Activated CD8-positive, alpha-beta memory T cell treated with anti-CD3 and anti-CD28 coated beads, Interleukin-2, amount 10 ng/mL, durations not matched to agents 7 days and 5 days (primary cell): ENCODE data around the gene ISCU. TPM values are rescaled to one million over a fixed set of nuclear protein-coding genes. Genes with fewer than 3 reads are reported as not detected.

Experiments used
- ATAC-seq: fragments of 150-1000 bp; cut with Tn5 transposase; one replicate; pipeline ENCODE4 v1.10.0; 2021; ENCODE audit warnings: moderate library complexity
- CTCF ChIA-PET: fragments of 350-600 bp; sonication (Branson Sonifier 250); formaldehyde crosslinking; loops from one replicate; lab custom pipeline; 2021; ENCODE audit warnings: antibody characterized with exemption; lab: Charles Lee
- DNase-seq: peaks from one replicate; pipeline ENCODE4 v3.0.0-alpha.2; 2020
- H3K27ac Mint-ChIP-seq: one replicate; pipeline ENCODE4 v1.8.0; 2021; ENCODE audit warnings: mild to moderate bottlenecking, mixed read lengths
- H3K27me3 Mint-ChIP-seq: one replicate; pipeline ENCODE4 v1.8.0; 2021; ENCODE audit warnings: mixed read lengths
- H3K36me3 Mint-ChIP-seq: one replicate; pipeline ENCODE4 v1.8.0; 2021; ENCODE audit warnings: mild to moderate bottlenecking, mixed read lengths
- H3K4me1 Mint-ChIP-seq: one replicate; pipeline ENCODE4 v1.8.0; 2021; ENCODE audit warnings: mixed read lengths
- H3K4me3 Mint-ChIP-seq: one replicate; pipeline ENCODE4 v1.8.0; 2021; ENCODE audit warnings: mild to moderate bottlenecking, moderate library complexity, mixed read lengths
- H3K9me3 Mint-ChIP-seq: one replicate; pipeline ENCODE4 v1.8.0; 2022; ENCODE audit warnings: low read depth, mixed read lengths
- total RNA-seq, 2 experiments: library from RNA; stranded (reverse); gene quantifications; one replicate each; pipeline ENCODE4 v1.2.3, GENCODE V29; 2021

The ISCU gene
- total RNA-seq, 2 experiments from 2014 or later = 64.2 to 86.9 TPM

DNA sequence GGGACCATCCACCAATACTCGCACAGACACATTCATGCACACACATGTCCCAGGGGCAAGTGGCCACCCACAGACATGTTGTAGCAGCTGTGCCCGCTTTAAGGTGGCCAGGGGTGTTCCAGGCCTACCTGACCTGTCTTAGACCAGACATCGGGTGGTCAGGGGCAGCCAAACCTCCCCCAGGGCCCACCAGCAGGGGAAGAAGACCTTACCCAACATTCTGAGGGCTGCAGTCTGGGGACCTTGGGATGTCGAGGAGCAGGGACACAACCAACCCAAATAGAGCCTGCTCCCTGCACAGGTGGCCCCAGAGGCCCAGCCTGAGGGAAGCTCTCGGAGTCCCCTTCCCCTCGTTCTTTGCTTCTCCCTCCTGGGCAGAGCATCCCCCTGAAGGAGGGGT lies 37.1 kb downstream of the ISCU start:
- H3K36me3 Mint-ChIP-seq = no peaks in the 10 kb centered on the region
- CTCF ChIA-PET = interaction anchor here (2.1 kb wide), 1 partner anchor 18 kb away, joined by 6 read pairs; no protein-coding TSS in a partner anchor
- no peaks in the 10 kb centered on the region for H3K9me3 Mint-ChIP-seq
- ATAC-seq = no peak
- no peak overlapping the region for H3K4me3 Mint-ChIP-seq
- no peaks in the 10 kb centered on the region for H3K27me3 Mint-ChIP-seq
- H3K27ac Mint-ChIP-seq = no peak overlapping the region
- H3K4me1 Mint-ChIP-seq = no peaks in the 10 kb centered on the region
- DNase-seq = no peak

DNA sequence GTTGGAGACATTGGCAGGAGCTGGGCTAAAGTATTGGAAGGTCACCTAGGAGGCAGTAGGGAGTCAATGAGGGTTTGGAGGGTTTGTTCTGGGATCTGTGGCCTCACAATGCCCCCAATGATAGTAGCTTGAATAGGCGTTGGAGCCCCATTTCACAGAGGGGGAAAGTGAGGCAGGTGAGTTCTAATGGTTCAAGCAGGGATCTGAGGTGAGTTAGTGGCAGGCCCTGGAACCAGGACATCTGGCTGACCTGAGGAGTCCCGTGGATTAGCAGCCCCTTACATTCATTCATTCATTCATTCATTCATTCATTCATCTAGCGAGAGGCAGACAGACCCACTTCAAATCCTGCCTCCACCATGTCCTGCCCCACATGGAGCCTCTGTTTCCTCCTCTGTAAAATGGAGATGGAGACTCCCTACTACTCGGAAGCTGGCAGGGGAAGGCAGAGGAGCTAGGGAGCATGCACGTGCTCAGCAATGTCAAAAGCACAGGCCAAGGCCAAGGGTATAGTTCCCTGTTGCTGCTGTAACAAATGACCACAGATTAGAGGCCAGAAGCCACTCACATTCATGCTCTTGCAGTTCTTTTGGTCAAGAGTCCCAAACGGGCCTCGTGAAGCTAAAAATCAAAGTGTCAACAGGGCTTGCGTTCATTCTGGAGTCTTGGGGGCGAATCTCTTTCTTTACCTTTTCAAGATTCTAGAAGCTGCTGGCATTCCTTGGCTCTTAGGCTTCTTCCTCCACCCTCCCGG lies 37.7 kb downstream of the ISCU start:
- ATAC-seq (no peak), DNase-seq (no peak)
- Mint-ChIP-seq H3K4me1 (no peaks in the 10 kb centered on the region), H3K4me3 (no peak overlapping the region), H3K36me3 (no peaks in the 10 kb centered on the region), H3K27me3 (peaks cover 4% of the 10 kb centered on the region), H3K27ac (no peak overlapping the region), H3K9me3 (no peaks in the 10 kb centered on the region)
- CTCF ChIA-PET = interaction anchor here (2.1 kb wide), 1 partner anchor 18 kb away, joined by 6 read pairs; no protein-coding TSS in a partner anchor

DNA sequence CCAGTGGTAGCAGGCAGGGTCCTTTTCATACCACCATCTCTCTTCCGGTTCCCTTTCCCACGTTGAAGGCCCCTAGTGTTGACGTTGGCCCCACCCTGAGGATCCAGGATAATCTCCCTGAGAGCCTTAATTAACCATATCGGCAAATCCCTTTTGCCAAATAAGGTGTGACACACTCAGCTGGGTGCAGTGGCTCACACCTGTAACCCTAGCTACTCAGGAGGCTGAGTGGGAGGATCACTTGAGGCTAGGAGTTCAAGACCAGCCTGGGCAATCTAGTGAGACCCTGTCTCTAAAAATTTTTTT lies 38.3 kb downstream of the ISCU start:
- H3K4me3 Mint-ChIP-seq = no peak overlapping the region
- no peaks in the 10 kb centered on the region for H3K9me3 Mint-ChIP-seq
- H3K27me3 Mint-ChIP-seq = peaks cover 4% of the 10 kb centered on the region
- CTCF ChIA-PET = interaction anchor here (2.1 kb wide), 1 partner anchor 17 kb away, joined by 6 read pairs; no protein-coding TSS in a partner anchor
- H3K27ac Mint-ChIP-seq = no peak overlapping the region
- ATAC-seq = no peak
- no peak for DNase-seq
- no peaks in the 10 kb centered on the region for H3K36me3 Mint-ChIP-seq
- H3K4me1 Mint-ChIP-seq = peaks cover 2% of the 10 kb centered on the region

DNA sequence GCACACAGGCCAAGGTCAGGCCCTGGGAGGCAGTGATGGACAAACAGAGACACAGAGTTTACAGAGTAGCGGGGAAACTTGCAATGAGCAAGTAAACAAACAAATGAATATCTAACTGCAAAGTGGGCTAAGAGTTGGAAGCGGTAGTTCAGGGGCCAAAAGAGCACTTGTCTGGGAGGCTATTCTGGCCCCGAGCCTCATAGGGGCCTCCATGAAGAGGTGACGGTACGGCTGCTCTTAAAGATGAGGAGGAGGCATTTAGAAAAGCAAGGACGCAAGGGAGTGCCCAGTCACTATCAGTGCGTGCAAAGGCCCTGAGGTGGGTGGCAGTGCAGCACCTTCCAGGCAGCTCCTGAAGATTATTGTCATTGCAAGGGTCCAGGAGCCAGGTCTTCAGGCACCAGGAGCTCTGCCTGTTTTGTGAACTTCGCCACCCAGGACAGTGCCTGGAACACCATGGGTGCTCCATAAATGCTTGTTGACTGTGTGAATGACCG lies 39.9 kb downstream of the ISCU start:
- CTCF ChIA-PET = interaction anchor here (0.7 kb wide), 1 partner anchor 256 kb away, joined by 3 read pairs; no protein-coding TSS in a partner anchor
- H3K27ac Mint-ChIP-seq = no peak overlapping the region
- peaks cover 2% of the 10 kb centered on the region for H3K4me1 Mint-ChIP-seq

DNA sequence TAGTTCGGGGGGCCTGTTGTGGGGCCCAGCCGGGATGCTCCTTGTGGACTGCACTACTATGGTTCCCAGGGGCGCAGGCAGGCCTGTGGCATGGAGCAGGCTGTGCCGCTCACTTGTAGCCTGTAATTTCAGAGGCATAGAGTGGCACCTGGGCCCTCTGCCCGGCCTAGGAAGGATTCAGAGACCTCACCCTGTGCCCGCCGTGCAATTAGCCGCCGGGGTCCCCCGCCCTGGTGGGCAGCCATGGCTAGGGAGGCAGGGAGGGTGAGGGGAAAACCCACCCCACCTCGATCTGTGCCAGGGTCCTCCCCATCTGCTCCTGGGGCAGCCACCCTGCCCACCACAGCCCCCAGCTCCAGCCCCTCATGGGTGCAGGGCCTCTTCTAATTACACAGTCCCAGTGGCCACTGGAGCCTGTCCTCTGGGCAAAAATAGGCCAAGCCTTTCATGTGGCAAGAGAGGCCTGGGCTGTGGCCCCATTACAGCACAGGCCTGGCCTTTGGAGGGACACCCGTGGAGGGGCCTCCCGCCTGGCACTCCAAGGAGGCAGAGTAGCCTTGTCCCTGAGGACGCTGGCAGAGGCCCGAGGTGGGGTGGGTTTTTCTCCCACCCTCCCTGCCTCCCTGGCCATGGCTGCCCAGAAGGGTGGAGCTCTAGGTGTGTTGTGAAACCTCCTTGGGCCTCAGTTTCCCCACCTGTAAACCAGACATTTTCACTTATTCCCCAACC lies 40.7 kb downstream of the ISCU start:
- peaks cover 2% of the 10 kb centered on the region for H3K4me1 Mint-ChIP-seq
- no peaks in the 10 kb centered on the region for H3K36me3 Mint-ChIP-seq
- H3K27me3 Mint-ChIP-seq = peaks cover 7% of the 10 kb centered on the region

More for the DNA sequence above, 39.9 kb downstream of the ISCU start:
- DNase-seq (no peak), ATAC-seq (no peak)
- Mint-ChIP-seq H3K36me3 (no peaks in the 10 kb centered on the region), H3K9me3 (peaks cover 2% of the 10 kb centered on the region), H3K27me3 (peaks cover 4% of the 10 kb centered on the region), H3K4me3 (no peak overlapping the region)

DNA sequence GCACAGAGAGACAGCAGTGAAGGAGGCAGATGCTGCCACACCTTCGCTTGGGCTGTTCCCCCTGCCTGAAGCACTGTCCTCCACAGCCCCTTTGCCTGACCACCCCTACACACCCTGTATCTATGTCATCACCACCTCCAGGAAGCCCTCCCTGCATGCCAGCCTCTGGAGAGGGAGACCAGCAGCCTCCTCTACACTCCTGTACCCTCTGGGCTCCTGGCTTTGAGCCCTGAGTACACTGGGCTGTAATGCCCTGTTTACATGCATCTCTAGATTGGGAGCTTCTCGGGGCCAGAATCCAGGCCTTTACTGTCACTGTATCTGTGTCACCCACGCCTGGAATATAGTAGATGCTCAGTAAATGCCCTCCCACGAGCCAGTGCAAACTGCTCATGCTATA lies 41.3 kb downstream of the ISCU start:
- peaks cover 2% of the 10 kb centered on the region for H3K4me1 Mint-ChIP-seq
- ATAC-seq = no peak
- H3K27me3 Mint-ChIP-seq = peaks cover 7% of the 10 kb centered on the region
- CTCF ChIA-PET = interaction anchor here (0.6 to 2.9 kb wide), 4 partner anchors 12 to 695 kb away, joined by 3 to 12 read pairs (median 3); no protein-coding TSS in a partner anchor
- H3K27ac Mint-ChIP-seq = no peak overlapping the region
- no peaks in the 10 kb centered on the region for H3K36me3 Mint-ChIP-seq
- no peak overlapping the region for H3K4me3 Mint-ChIP-seq
- DNase-seq = no peak
- H3K9me3 Mint-ChIP-seq = peaks cover 2% of the 10 kb centered on the region

More for the DNA sequence above, 40.7 kb downstream of the ISCU start:
- H3K9me3 Mint-ChIP-seq = peaks cover 2% of the 10 kb centered on the region
- no peak overlapping the region for H3K27ac Mint-ChIP-seq
- DNase-seq (no peak), ATAC-seq (no peak)
- no peak overlapping the region for H3K4me3 Mint-ChIP-seq
- CTCF ChIA-PET = interaction anchor here (0.6 to 2.9 kb wide), 3 partner anchors 15 to 695 kb away, joined by 3 to 12 read pairs (median 3); no protein-coding TSS in a partner anchor

DNA sequence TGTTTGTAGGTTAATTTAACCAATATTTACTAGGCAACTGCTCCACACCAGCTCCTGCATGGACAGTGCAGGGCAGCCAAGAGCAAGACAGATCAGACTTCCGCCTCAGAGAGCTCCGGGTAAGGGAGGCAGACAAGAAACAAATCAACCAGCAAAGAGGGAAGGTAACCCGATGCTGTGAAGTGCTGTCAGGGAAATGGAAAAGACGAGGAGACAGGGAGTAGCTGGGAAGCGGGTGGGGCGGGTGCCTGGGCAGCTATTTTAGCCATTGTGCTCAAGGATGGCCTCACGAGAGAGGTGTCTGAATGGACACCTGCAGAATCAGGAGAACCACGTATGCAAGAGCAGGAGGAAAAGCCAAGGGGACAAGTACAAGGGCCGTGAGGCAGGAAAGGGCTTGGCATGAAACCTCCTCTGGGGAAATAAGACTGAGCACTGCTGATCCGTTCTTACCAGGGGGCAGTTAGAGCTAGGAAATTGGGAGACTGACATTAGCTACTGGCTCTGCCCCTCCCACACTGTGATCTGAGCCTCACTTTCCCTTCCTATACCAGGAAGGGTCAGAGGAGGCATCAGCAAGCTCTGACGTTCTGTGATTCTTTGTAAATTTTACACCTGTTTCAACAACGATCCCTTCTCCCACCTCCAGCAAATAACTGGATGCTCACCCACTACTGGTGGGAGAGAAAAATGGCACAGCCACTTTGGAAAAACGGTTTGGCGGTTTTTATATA lies 42.0 kb downstream of the ISCU start:
- Mint-ChIP-seq H3K27ac (no peak overlapping the region), H3K4me3 (no peak overlapping the region), H3K9me3 (peaks cover 2% of the 10 kb centered on the region), H3K4me1 (peaks cover 2% of the 10 kb centered on the region), H3K36me3 (no peaks in the 10 kb centered on the region), H3K27me3 (peaks cover 7% of the 10 kb centered on the region)
- CTCF ChIA-PET = interaction anchor here (1.0 to 2.9 kb wide), 3 partner anchors 11 to 60 kb away, joined by 3 to 12 read pairs (median 3); no protein-coding TSS in a partner anchor
- no peak for DNase-seq
- ATAC-seq = no peak

DNA sequence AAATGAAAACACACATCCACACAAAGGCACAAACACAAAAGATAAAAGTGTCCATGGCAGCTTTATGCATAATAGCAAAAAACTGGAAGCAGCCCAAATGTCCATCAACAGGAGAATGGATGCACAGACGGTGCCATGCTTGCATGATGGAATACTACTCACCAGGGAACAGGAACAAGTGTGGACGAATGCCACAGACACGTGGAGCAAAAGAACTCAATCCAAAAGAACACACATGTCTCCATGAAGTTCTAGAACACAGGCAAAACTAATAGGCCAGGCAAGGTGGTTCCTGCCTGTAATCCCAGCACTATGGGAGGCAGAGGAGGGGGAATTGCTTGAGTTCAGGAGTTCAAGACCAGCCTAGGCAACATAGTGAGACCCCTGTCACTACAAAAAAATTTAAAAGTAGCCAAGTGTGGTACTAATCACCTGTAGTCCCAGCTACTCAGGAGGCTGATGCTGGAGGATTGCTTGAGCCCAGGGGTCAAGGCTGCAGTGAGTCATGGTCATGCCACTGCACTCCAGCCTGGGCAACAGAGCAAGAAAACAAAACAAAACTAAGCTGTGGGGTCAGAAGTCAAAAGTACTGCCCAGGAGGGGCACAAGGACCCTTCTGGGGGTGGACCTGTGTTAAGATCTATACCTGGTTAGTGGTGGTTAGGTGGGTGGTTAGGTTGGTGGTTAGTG lies 42.7 kb downstream of the ISCU start:
- peak overlapping the region; percentile 82 for H3K27ac Mint-ChIP-seq
- H3K9me3 Mint-ChIP-seq = peaks cover 2% of the 10 kb centered on the region
- peaks cover 2% of the 10 kb centered on the region for H3K4me1 Mint-ChIP-seq
- CTCF ChIA-PET = interaction anchor here (1.2 to 2.9 kb wide), 2 partner anchors 11 to 13 kb away, joined by 3 to 12 read pairs; no protein-coding TSS in a partner anchor
- H3K4me3 Mint-ChIP-seq = peak overlapping the region; percentile 9
- no peaks in the 10 kb centered on the region for H3K36me3 Mint-ChIP-seq
- peaks cover 7% of the 10 kb centered on the region for H3K27me3 Mint-ChIP-seq
- ATAC-seq (peak; percentile 10), DNase-seq (no peak)

DNA sequence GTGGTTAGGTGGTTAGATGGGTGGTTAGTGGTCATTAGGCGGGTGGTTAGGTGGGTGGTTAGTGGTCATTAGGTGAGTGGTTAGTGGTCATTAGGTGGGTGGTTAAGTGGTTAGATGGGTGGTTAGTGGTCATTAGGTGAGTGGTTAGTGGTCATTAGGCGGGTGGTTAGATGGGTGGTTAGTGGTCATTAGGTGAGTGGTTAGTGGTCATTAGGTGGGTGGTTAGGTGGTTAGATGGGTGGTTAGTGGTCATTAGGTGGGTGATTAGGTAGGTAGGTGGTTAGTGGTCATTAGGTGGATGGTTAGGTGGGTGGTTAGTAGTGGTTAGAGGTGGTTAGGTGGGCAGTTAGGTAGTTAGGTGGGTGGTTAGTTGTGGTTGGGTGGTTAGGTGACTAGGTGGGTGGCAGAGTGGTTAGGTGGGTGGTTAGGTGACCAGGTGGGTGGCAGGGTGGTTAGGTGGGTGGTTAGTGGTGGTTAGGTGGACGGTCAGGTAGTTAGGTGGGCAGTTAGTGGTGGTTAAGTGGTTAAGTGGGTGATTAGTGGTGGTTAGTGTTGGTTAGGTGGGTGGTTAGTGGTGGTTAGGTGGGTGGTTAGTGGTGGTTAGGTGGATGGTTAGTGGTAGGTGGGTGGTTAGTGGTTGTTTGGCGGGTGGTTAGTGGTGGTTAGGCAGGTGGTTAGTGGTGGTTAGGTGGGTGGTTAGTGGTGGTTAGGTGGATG lies 43.5 kb downstream of the ISCU start:
- H3K27ac Mint-ChIP-seq = peak overlapping the region; percentile 82
- DNase-seq (no peak), ATAC-seq (no peak)
- H3K4me1 Mint-ChIP-seq = peaks cover 2% of the 10 kb centered on the region
- CTCF ChIA-PET = interaction anchor here (2.9 kb wide), 1 partner anchor 13 kb away, joined by 12 read pairs; no protein-coding TSS in a partner anchor
- peak overlapping the region; percentile 24 for H3K4me3 Mint-ChIP-seq
- H3K27me3 Mint-ChIP-seq = peaks cover 7% of the 10 kb centered on the region
- H3K9me3 Mint-ChIP-seq = peaks cover 2% of the 10 kb centered on the region
- H3K36me3 Mint-ChIP-seq = no peaks in the 10 kb centered on the region

DNA sequence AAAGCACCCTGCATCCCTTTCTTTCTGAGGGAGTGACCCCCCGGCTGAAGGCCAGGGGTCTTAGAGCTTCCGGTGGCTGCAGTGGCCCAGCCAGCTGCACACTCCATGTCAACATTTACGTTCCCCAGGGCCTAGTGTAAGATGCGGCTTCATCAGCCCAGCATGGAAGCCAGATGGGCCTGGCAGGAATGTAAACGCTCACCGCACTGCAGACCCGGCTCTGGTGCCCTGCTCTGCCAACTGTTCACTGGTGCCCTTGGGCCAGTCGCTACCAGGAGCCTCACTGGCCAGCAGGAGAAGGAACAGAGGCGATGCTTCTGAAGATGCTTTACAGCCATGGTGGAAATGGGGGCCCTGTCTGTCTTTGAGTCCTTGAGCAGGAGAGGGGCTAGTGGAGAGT lies 44.1 kb downstream of the ISCU start:
- ATAC-seq (no peak), DNase-seq (no peak)
- H3K4me1 Mint-ChIP-seq = peaks cover 2% of the 10 kb centered on the region
- CTCF ChIA-PET = no interaction called here
- H3K4me3 Mint-ChIP-seq = no peak overlapping the region
- peaks cover 2% of the 10 kb centered on the region for H3K9me3 Mint-ChIP-seq
- no peak overlapping the region for H3K27ac Mint-ChIP-seq
- no peaks in the 10 kb centered on the region for H3K36me3 Mint-ChIP-seq
- peaks cover 7% of the 10 kb centered on the region for H3K27me3 Mint-ChIP-seq

DNA sequence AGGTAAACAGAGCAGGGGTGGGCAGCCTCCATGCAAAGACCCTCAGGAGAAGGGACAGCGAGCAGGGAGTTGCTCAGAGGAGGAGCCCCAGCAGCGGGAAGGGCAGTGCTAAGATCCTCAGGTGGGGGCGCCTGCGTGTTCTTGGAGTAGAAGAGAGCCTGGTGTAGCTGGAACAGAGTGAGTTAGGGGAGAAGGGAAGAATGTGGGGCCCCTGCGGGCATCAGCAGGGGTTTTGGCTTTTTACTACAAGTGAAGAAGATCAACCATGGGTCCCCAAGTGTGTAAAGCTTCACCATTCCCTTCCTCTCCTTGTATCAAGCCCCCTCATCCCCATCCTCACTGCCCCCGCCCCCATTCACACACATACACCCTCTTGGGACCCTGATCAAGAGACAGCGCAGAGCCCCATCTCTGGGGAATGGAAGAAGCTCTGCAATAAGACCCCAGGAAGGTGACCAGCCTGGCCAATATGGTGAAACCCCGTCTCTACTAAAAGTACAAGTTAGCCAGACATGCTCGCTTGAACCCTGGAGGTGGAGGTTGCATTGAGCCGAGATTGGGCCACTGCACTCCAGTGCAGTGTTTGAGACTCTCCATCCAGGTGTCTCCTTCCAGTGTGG lies 45.7 kb downstream of the ISCU start:
- CTCF ChIA-PET = interaction anchor here (1.3 kb wide), 1 partner anchor 10 kb away, joined by 5 read pairs; no protein-coding TSS in a partner anchor
- H3K4me3 Mint-ChIP-seq = no peak overlapping the region
- ATAC-seq (no peak), DNase-seq (no peak)
- H3K27me3 Mint-ChIP-seq = peaks cover 7% of the 10 kb centered on the region
- H3K36me3 Mint-ChIP-seq = no peaks in the 10 kb centered on the region
- peaks cover 9% of the 10 kb centered on the region for H3K4me1 Mint-ChIP-seq
- H3K9me3 Mint-ChIP-seq = peaks cover 2% of the 10 kb centered on the region
- no peak overlapping the region for H3K27ac Mint-ChIP-seq
